HG02610 (cell line): ENCODE data around the gene TSEN54.
"Not testable (repeated sequence)": the region's sequence is repeated elsewhere in the genome, so short reads cannot be mapped to it uniquely, and the experiment has no call there.

ENCODE experiments used
- ATAC-seq: cut with Tn5 transposase; IDR thresholded peaks from one replicate; pipeline ENCODE4 v1.9.1; 2021; ENCODE audit warnings: mild to moderate bottlenecking, moderate library complexity; ENCODE audit not compliant: unreplicated experiment

TSEN54 gene

GRCh38 chr17:75517297-75517865, 1.1 kb downstream of the TSEN54 start:
- no peak for ATAC-seq

GRCh38 chr17:75518201-75518600, 1.9 kb downstream of the TSEN54 start:
- ATAC-seq = no peak

GRCh38 chr17:75518983-75519537, 2.7 kb downstream of the TSEN54 start:
- ATAC-seq = no peak

- not testable (repeated sequence) for ATAC-seq
These were observed 4.1 kb downstream of the TSEN54 start for GRCh38 chr17:75520413-75520812.

- no peak for ATAC-seq
These were observed 5.0 kb downstream of the TSEN54 start for GRCh38 chr17:75521290-75521689.

GRCh38 chr17:75521951-75522727, 5.8 kb downstream of the TSEN54 start:
- no peak for ATAC-seq

GRCh38 chr17:75523647-75524046, 7.3 kb downstream of the TSEN54 start:
- ATAC-seq = no peak

GRCh38 chr17:75524269-75524969, 8.1 kb downstream of the TSEN54 start:
- ATAC-seq = no peak

- peak; percentile 77 for ATAC-seq
These were observed 8.9 kb downstream of the TSEN54 start, which contains the start of gene LLGL2 for GRCh38 chr17:75524970-75525805. Gene LLGL2, plus strand, starts transcription at chr17:75525697. Its CDS starts 17,730 bp downstream, at chr17:75543427.

GRCh38 chr17:75525806-75526554, 9.7 kb downstream of the TSEN54 start:
- peak; percentile 8 for ATAC-seq

- no peak for ATAC-seq
These were observed 10.4 kb downstream of the TSEN54 start for GRCh38 chr17:75526555-75527270.

GRCh38 chr17:75530837-75531720, 14.8 kb downstream of the TSEN54 start:
- no peak for ATAC-seq

GRCh38 chr17:75531721-75532072, 15.4 kb downstream of the TSEN54 start:
- no peak for ATAC-seq

- ATAC-seq = no peak
These were observed 18.8 kb downstream of the TSEN54 start for GRCh38 chr17:75535119-75535537.

- no peak for ATAC-seq
These were observed 19.5 kb downstream of the TSEN54 start for GRCh38 chr17:75535871-75536270.

GRCh38 chr17:75536366-75536765, 20.0 kb downstream of the TSEN54 start:
- no peak for ATAC-seq

- ATAC-seq = no peak
These were observed 23.8 kb downstream of the TSEN54 start for GRCh38 chr17:75539967-75540729.
